22Rv1 (cell line): ENCODE data around the gene ZNF687.

ENCODE experiments used
- H3K27ac ChIP-seq: fragments of 450-650 bp; 2 replicates; pipeline ENCODE4 v1.5.1; 2017
- ZFX ChIP-seq: fragments of 450-650 bp; IDR thresholded peaks from 2 replicates; pipeline ENCODE4 v1.6.1; 2017; ENCODE audit warnings: antibody characterized with exemption, borderline replicate concordance
- TF ChIP-seq, protein P1 (sequence below): fragments of 450-650 bp; IDR thresholded peaks from 2 replicates; pipeline ENCODE4 v1.5.1; 2017; ENCODE audit warnings: mild to moderate bottlenecking

ZNF687 gene

DNA sequence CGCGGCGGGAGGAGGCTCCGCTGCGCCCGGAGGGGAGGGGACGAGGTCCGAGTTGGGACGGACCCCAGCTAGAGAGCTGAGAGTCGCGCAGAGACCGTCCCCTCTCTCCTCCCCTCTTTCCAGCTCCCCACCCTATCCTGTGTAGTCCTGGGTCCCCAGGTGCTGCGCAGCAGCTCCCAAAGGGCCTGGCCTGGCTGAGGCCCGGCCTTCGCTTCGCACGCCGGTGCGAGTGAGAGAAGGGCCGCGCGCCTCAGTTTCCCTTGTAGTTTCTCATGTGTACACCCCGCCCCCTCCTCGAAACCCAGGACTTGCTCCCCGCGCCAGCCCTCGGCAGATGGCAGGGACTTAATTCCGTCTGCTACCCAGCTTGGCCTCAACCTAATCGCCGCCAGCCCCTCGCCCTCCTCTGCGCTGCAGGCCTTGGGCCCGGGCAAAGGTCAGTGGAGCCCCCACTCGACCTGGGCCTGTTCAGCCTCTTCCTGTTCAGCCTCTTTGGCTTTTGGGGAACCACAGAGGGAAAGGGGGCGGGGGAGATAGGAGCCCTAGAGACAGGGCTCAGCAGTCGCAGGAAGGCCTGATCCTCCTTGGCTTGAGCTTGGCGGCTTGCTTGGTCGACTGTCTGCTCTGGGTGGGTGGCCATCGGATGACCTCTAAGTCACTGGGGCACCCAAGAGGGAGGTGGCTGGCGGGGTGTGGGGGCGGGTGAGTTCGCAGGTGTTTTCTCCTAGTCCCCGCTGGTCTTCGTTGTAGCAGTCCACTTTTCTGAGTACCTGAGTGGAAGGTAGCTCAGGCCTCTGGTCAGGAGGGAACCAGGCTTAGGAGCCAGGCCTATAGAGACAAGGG lies 1.0 kb downstream of the ZNF687 start:
- H3K27ac ChIP-seq = peak overlapping the region; percentile 97
- TF ChIP-seq, protein P1, sequence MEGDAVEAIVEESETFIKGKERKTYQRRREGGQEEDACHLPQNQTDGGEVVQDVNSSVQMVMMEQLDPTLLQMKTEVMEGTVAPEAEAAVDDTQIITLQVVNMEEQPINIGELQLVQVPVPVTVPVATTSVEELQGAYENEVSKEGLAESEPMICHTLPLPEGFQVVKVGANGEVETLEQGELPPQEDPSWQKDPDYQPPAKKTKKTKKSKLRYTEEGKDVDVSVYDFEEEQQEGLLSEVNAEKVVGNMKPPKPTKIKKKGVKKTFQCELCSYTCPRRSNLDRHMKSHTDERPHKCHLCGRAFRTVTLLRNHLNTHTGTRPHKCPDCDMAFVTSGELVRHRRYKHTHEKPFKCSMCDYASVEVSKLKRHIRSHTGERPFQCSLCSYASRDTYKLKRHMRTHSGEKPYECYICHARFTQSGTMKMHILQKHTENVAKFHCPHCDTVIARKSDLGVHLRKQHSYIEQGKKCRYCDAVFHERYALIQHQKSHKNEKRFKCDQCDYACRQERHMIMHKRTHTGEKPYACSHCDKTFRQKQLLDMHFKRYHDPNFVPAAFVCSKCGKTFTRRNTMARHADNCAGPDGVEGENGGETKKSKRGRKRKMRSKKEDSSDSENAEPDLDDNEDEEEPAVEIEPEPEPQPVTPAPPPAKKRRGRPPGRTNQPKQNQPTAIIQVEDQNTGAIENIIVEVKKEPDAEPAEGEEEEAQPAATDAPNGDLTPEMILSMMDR = no peak
- TF ChIP-seq ZFX = no peak

DNA sequence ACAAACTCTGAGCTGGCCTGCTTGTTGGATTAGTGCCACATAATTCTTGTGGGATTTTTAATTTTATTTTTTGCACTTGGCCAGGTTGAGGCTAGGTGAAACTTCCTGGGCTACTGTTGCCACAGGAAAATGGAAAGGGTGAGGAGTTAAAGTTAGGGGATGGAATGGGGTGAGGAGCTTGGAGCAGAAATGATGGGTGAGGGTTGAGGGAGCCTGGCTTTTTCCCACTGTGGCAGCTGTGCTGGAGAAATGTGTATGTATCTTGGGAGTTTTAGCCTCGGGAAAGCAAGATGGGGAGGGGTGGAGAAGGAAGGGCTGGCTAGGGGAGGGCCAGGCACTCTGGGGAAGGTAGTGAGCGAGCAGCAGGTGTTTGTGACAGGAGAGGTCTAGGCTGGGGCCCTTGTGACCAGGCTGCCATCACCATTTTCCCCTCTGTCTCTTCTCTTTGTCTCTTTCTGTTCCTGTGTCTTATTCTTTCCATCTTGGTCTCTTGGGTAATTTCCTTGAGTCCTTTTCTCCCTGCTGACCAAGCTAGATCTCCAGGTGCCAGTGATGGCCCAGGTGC lies 2.0 kb downstream of the ZNF687 start:
- peak overlapping the region; percentile 97 for H3K27ac ChIP-seq
- TF ChIP-seq ZFX = no peak
- TF ChIP-seq, protein P1 = no peak

DNA sequence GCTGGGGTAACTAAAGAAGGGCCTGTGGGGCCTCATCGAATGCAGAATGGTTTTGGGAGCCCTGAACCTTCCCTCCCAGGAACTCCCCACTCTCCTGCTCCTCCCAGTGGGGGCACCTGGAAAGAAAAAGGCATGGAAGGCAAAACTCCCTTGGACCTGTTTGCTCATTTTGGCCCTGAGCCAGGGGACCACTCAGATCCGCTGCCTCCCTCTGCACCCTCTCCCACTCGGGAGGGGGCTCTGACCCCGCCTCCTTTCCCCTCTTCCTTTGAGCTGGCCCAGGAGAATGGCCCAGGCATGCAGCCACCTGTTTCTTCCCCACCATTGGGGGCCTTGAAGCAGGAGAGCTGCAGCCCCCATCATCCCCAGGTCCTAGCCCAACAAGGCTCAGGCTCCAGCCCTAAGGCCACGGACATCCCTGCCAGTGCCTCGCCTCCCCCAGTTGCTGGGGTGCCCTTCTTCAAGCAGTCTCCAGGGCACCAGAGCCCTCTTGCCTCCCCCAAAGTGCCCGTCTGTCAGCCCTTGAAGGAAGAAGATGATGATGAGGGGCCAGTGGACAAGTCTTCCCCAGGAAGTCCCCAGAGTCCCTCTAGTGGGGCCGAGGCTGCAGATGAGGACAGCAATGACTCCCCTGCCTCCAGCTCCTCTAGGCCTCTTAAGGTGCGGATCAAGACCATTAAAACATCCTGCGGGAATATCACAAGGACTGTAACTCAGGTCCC lies 4.7 kb downstream of the ZNF687 start:
- H3K27ac ChIP-seq = no peak overlapping the region
- TF ChIP-seq, protein P1 = no peak
- TF ChIP-seq ZFX = no peak

DNA sequence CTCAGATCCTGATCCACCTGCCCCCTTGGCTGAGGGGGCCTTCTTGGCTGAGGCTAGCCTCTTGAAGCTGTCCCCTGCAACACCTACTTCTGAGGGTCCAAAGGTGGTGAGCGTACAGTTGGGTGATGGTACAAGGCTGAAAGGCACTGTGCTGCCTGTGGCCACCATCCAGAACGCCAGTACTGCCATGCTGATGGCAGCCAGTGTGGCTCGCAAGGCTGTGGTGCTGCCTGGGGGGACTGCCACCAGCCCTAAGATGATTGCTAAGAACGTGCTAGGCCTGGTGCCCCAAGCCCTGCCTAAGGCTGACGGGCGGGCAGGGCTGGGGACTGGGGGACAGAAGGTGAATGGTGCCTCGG lies 5.2 kb downstream of the ZNF687 start:
- no peak overlapping the region for H3K27ac ChIP-seq
- TF ChIP-seq, protein P1 = no peak
- no peak for TF ChIP-seq ZFX

DNA sequence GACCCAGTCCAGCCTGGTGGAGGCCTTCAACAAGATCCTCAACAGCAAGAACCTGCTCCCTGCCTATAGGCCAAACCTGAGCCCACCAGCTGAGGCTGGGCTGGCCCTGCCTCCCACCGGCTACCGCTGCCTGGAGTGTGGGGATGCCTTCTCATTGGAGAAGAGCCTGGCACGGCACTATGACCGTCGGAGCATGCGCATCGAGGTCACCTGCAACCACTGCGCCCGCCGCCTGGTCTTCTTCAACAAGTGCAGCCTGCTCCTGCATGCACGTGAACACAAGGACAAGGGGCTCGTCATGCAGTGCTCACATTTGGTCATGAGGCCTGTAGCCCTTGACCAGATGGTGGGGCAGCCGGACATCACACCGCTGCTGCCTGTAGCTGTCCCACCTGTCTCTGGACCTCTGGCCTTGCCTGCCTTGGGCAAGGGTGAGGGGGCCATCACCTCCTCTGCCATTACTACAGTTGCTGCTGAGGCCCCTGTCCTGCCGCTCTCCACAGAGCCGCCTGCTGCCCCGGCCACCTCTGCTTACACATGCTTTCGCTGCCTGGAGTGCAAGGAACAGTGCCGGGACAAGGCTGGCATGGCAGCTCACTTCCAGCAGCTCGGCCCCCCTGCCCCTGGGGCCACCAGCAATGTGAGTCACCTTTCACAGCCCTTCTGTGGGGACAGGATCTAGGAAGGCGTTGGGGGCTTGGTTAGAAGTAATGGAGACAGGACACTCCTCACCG lies 5.8 kb downstream of the ZNF687 start:
- TF ChIP-seq, protein P1 = no peak
- TF ChIP-seq ZFX = no peak
- no peak overlapping the region for H3K27ac ChIP-seq

DNA sequence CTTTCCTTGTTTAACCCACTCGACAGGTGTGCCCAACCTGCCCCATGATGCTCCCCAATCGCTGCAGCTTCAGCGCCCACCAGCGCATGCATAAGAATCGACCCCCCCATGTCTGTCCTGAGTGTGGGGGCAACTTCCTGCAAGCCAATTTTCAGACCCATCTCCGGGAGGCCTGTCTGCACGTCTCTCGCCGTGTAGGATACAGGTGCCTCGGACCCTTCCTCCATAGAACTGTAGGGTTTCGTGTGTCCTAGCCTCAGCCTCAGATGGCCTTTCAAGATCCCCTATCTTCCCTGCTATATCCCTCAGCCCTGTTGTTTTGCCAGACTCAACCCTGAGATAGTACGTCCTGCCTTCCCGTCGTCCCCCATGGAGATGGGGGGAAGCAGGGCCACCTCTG lies 6.4 kb downstream of the ZNF687 start:
- no peak overlapping the region for H3K27ac ChIP-seq
- TF ChIP-seq, protein P1 = no peak
- no peak for TF ChIP-seq ZFX
